ENCODE measurements around the gene CPD. TPM values are rescaled to one million over a fixed set of nuclear protein-coding genes. Genes with fewer than 3 reads are reported as not detected.

The CPD gene
- polyA plus RNA-seq, 2 of the 4 experiments (the other 2 are of a cell fraction) = 22.4 to 83.3 TPM

GRCh38 chr17:30368912-30369720 is 9.6 kb upstream of the CPD start:
- peak overlapping the region; percentile 36 for H3K4me2 ChIP-seq
- FAIRE-seq (no peak), DNase-seq (ENCODE audit: low read depth in 1 of 2, low spot score in 1 of 2) (no peak), ATAC-seq (no peak)
- peaks cover 34% of the 10 kb centered on the region for H3K4me1 ChIP-seq
- no peak overlapping the region for H3K4me3 ChIP-seq
- TF ChIP-seq ZFP36 (IDR thresholded peaks at IDR 0.05; ENCODE audit: borderline replicate concordance, partially characterized antibody) (no peak), NFE2L2 (conservative IDR thresholded peaks at IDR 0.05; ENCODE audit: low read length) (no peak), CBX8 (IDR thresholded peaks at IDR 0.05) (no peak), HOXB5 (CRISPR knock-in tag; IDR thresholded peaks at IDR 0.05) (no peak)
- POLR2A ChIA-PET = interaction anchor here (1.5 kb wide), 1 partner anchor 24 kb away, joined by 3 read pairs; no protein-coding TSS in a partner anchor
- H3K27ac ChIP-seq = peak overlapping the region; percentile 39 to 45; a peak in 5 of 6 replicates
- no peaks in the 10 kb centered on the region for H3K9me3 ChIP-seq
- CTCF ChIA-PET = interaction anchor here (1.4 to 2.3 kb wide), 2 partner anchors 29 to 32 kb away, joined by 5 to 7 read pairs; no protein-coding TSS in a partner anchor
- WGBS (ENCODE audit: missing lambda C conversion rate) = 88% methylated on average over 13 of the region's 13 CpGs

- H3K4me2 ChIP-seq = peak overlapping the region; percentile 36
- H3K27ac ChIP-seq = peak overlapping the region; percentile 41 to 45; a peak in 5 of 6 replicates
- peaks cover 34% of the 10 kb centered on the region for H3K4me1 ChIP-seq
- TF ChIP-seq GATA3 (IDR thresholded peaks at IDR 0.05; ENCODE audit: borderline replicate concordance) (no peak), FOSL2 (IDR thresholded peaks at IDR 0.05) (peak; percentile 52; the same call in 1 of the 2 replicates), FOSL2 (CRISPR knock-in tag; IDR thresholded peaks at IDR 0.05) (peak; percentile 49)
- no peak overlapping the region for H3K4me3 ChIP-seq
- no peak for DNase-seq (ENCODE audit: low read depth in 1 of 2, low spot score in 1 of 2)
- ChIA-PET CTCF (interaction anchor here (1.4 to 2.3 kb wide), 2 partner anchors 30 to 33 kb away, joined by 5 to 7 read pairs; no protein-coding TSS in a partner anchor), POLR2A (interaction anchor here (0.7 to 1.5 kb wide), 3 partner anchors 10 to 779 kb away, joined by 3 read pairs; no protein-coding TSS in a partner anchor)
- H3K9me3 ChIP-seq = no peaks in the 10 kb centered on the region
- peak in 1 of 2 experiments; percentile 53; a peak in 3 of 6 replicates for ATAC-seq
- FAIRE-seq = no peak
Observed at GRCh38 chr17:30369995-30370394, 8.7 kb upstream of the CPD start.

- peak; percentile 64 to 65 for DNase-seq (ENCODE audit: low read depth in 1 of 2, low spot score in 1 of 2)
- POLR2A ChIA-PET = no interaction called here
- CTCF ChIA-PET = interaction anchor here (0.7 to 2.2 kb wide), 4 partner anchors 14 to 314 kb away, joined by 4 to 6 read pairs (median 4); no protein-coding TSS in a partner anchor
- Histone ChIP-seq H3K4me3 (no peak overlapping the region), H3K4me1 (peaks cover 57% of the 10 kb centered on the region), H3K9me3 (no peaks in the 10 kb centered on the region), H3K27ac (no peak overlapping the region), H3K4me2 (0 out of 3 replicates have a peak overlapping the region, but pooled peaks have one; percentile 1)
- ATAC-seq = peak; percentile 37 to 52; a peak in 4 of 6 replicates
- TF ChIP-seq CTCF (IDR thresholded peaks at IDR 0.05) (0 out of 3 replicates have a peak, but pooled peaks have one; percentile 13), RAD21 (conservative IDR thresholded peaks at IDR 0.05 in 1 of 2, IDR thresholded peaks at IDR 0.05 in 1 of 2) (peak in 1 of 2 experiments; percentile 23; a peak in 2 of 5 replicates), NR3C1 (IDR thresholded peaks at IDR 0.05) (no peak), FOSL2 (IDR thresholded peaks at IDR 0.05) (no peak), FOSL2 (CRISPR knock-in tag; IDR thresholded peaks at IDR 0.05) (peak; percentile 45; the same call in 1 of the 2 replicates), NPAS2 (CRISPR knock-in tag; IDR thresholded peaks at IDR 0.05; ENCODE audit: borderline replicate concordance) (no peak), ZC3H11A (IDR thresholded peaks at IDR 0.05) (no peak), SREBF2 (IDR thresholded peaks at IDR 0.05) (no peak), MAX (IDR thresholded peaks at IDR 0.05) (no peak), ELK1 (IDR thresholded peaks at IDR 0.05; ENCODE audit: low read depth, low read length) (no peak), REST (IDR thresholded peaks at IDR 0.05) (no peak)
- FAIRE-seq = no peak
- 49% methylated on average over 2 of the region's 2 CpGs for WGBS (ENCODE audit: missing lambda C conversion rate)
Observed at GRCh38 chr17:30372755-30373154, 6.0 kb upstream of the CPD start.
